ENCODE results near the gene ECHS1.

Gene ECHS1

GRCh38 chr10:133357285-133358161 is 15.6 kb downstream of the ECHS1 start, which contains the start of gene FUOM:
TSS of gene FUOM (minus strand) at chr10:133358019. CDS start at chr10:133358007, 12 bp downstream.
- peak; percentile 62 for DNase-seq

DNA sequence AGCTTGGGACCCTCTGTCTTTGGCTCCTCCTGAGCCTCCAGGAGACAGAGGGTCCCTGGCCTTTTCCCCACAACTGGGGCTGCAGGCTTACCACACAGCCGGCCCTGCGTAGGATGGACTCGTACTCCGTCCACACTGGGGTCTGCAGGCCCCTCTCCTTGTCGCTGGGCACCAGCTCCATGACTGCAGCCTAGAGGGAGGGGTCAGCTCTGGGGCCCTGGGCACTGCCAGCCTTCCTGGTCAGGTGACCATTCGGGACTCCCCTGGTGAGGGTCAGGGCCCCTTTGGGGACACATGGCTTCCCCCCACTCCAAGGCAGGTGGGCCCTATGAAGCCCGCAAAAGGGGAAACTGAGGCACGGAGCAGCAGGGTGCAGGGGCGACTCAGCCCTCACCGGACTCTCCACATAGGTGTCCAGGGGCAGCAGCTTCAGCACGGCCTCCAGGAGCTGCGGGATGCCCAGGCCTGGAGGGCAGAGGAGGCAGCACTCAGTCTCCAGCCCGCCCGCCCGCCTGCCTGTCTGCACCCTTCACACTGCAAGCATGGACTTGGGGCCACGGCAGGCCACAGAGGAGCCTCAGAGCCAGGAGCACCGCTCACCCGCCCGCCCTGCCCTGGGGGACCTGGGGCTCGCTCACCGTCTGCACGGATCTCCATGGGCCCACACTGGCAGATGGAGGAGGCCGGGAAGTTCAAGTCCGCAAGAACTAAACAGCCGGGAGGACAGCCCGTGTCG is 16.4 kb downstream of the ECHS1 start:
- DNase-seq: no peak

- DNase-seq: no peak
These were observed 17.2 kb downstream of the ECHS1 start for GRCh38 chr10:133355991-133356390.

DNA sequence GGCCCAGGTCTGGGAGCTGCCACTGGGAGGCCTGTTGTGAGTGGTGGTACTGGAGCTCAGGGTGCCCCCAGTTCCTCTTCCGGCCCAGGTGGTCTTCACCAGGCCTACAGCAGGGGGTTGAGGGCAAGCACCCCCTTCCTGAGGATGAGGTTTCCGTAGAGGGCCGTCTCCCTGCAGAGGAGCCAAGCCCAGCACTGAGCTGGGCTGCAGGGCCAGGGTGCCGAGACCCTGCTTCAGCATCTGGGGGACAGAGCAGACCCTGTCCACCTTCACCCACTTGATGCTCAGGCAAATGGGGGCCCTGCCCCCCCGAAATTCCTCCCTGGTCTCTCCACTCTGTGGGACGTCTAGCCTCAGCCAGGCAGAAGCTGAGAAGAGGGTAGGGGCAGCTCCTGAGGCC is 17.9 kb downstream of the ECHS1 start:
- DNase-seq: no peak

DNA sequence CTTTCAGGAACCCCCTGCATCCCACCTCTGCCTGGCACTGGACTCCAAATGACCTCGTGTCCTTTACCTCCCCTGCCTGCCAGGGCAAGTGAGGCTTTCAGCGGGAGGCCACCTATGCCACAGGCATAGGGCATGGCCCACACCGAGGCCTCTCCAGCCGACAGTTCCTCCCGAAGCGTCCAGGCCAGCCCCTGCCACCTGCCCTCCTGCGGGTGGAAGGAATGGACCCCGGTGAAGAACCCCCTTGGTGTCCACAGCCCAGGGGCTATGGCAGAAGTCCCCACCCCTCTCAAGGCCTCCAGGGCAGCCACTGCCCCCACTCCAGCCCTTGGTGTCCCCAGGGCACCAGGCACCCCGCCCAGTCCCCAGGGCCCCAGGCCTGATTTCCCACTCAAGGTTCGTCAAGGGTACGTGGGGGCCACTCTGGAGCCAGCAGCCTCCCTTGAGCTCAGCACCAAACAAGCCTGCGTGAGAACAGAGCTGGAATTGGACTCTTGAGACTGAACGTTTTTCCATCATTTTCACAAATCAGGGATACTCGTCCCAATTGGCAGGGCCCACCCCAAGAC is 18.4 kb downstream of the ECHS1 start:
- no peak for DNase-seq

- DNase-seq: no peak
These were observed 19.1 kb downstream of the ECHS1 start for GRCh38 chr10:133353988-133354605.

GRCh38 chr10:133353202-133353959 is 19.8 kb downstream of the ECHS1 start:
- DNase-seq: no peak

GRCh38 chr10:133351408-133352318 is 21.5 kb downstream of the ECHS1 start:
- no peak for DNase-seq

DNA sequence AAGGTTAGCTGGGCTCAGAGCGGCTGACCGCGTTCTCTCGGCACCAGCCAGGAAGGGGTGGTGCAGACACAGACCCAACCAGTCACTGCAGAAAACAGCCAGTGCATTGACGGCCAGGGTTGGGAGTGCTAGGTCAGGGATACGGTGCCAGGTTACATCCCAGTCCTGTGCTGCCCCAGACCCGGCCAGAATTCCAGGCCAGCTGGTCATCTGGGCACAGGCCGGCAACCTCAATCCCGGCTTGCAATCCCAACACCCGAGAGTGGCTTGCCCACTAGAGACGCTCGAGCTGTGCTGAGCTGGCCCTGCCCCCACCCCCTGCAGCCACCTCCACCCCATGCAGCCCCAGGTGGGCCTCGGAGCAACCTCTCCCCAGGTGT is 22.2 kb downstream of the ECHS1 start:
- no peak for DNase-seq

- DNase-seq: no peak
These were observed 22.7 kb downstream of the ECHS1 start for GRCh38 chr10:133350283-133350949.

DNA sequence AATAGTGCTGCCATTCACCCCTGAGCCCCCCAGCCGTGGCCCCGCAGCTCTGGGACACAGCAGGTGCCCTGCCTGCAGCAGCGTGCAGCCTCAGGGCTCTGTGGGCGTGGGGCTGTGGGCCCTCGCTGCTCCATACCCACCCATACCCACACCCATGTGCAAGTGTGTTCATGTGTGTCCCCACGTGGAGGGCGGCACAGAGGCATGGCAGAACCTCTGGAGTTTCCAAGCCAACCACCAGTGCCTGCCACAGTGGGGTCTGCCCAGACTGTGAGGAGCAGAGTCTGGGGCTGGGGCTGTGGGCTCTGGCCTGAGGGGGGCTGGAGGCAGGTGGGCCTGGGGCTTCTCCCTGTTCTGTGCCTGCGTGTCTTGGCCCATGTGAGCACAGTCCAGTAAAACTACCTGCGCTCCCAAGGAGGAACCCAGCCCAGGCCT is 23.6 kb downstream of the ECHS1 start:
- DNase-seq: no peak

DNA sequence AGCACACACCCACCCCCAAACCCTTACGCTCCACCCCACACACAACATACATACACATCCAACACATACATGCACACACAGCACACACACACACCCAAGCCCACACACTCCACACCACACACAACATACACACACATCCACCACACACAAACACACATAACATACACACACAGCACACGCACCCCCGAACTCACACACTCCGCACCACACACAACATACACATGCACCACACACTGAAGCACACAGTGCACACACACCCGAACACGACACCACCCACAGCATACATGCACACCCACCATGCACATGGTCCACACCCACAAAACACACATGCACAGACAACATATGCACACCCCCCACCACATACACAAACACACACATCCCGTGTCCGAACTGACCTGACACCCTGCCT is 24.0 kb downstream of the ECHS1 start:
- DNase-seq: no peak

- DNase-seq: no peak
These were observed 25.2 kb downstream of the ECHS1 start for GRCh38 chr10:133347710-133348517.

DNA sequence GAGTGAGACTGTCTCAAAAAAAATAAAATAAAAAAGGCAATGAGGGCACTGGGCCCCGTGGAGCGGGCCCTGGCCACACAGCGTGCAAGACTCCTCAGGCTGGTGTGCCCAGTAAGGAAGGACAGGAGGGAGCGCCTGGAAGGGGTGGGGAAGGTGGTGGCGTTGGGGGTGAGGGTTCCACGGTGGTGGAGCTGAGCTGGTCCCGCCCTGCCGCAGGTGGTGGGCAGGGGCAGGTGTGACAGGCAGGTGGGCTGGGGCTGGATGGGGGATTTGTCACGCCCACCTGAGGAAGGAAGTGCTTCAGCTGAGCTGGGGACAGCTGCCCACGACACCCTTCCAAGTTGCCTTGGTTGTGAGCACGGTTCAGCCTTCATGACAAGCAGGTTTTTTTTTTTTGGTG is 26.7 kb downstream of the ECHS1 start:
- no peak for DNase-seq

GRCh38 chr10:133344236-133344635 is 28.9 kb downstream of the ECHS1 start:
- no peak for DNase-seq

- DNase-seq: no peak
These were observed 29.6 kb downstream of the ECHS1 start for GRCh38 chr10:133343558-133343957.

DNA sequence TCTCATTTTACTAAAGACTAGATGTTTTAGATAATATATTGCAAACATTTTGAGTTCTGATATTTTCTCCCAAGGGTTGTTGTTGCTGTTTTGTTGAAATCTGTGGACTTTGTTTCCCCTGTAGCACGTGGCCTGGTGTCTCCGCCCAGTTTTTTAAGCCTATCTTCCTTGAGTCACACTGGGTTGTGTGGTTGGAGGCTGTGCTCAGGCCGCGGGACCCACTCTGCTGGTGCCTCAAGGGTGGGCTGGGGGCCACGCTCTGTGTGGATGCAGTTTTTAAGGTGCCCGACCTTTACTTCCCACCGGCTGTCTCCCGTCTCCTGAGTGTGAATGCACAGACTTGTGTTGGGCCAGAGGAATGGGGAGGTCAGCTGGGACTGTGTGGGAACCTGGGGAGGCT is 30.2 kb downstream of the ECHS1 start:
- DNase-seq: no peak

- DNase-seq: no peak
These were observed 31.2 kb downstream of the ECHS1 start for GRCh38 chr10:133341983-133342382.

DNA sequence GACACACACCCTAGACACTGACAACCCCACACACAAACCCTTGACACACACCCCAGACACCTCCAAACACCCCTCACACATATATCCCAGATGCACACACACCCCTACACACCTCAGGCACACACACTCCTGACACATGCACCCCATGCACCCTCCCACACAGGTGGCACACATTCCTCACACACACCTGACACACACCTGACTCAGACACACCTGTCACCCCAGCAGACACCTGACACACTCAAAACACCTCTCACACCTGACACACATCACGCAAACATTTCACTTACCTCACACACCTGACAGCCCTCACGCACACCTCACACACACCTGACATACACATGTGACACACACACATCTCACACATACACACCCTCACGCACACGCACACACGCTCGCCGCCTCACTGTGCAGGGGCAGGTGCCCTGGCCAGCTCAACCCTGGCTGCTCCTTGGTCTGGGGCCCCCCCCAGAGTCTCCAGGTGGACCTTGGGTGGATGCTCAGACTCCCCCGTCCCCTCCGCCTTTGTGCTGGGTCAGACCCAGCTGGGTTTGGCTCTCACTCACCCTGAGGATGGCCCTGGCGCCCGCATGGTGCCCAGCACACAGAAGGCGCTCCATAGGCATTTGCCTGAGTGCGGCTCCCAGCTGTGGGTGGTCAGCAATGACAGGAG is 33.3 kb downstream of the ECHS1 start:
- no peak for DNase-seq
